Epithelial cell of proximal tubule (primary cell): ENCODE measurements around the gene KLHDC7A. TPM values are rescaled to one million over a fixed set of nuclear protein-coding genes. Genes with fewer than 3 reads are reported as not detected.

Experiments
- DNase-seq: peaks from one replicate; pipeline ENCODE4 v3.0.0-alpha.2; 2011; ENCODE audit warnings: low read depth
- H3K4me3 ChIP-seq: 2 replicates; pipeline ENCODE4 v1.5.1; 2011; ENCODE audit warnings: low read depth, mild to moderate bottlenecking, low read length
- CTCF ChIP-seq: conservative IDR thresholded peaks from 2 replicates; pipeline ENCODE4 v1.5.1; 2012; ENCODE audit warnings: low read depth, mild to moderate bottlenecking, low read length
- total RNA-seq: library from RNA; depleted of rRNA; stranded (reverse); fragments of >200 nt; gene quantifications from 2 replicates; pipeline ENCODE4 v1.2.3, GENCODE V29; 2015

Gene KLHDC7A
- total RNA-seq, 1 donor from 2014 or later = 0.98 TPM

DNA sequence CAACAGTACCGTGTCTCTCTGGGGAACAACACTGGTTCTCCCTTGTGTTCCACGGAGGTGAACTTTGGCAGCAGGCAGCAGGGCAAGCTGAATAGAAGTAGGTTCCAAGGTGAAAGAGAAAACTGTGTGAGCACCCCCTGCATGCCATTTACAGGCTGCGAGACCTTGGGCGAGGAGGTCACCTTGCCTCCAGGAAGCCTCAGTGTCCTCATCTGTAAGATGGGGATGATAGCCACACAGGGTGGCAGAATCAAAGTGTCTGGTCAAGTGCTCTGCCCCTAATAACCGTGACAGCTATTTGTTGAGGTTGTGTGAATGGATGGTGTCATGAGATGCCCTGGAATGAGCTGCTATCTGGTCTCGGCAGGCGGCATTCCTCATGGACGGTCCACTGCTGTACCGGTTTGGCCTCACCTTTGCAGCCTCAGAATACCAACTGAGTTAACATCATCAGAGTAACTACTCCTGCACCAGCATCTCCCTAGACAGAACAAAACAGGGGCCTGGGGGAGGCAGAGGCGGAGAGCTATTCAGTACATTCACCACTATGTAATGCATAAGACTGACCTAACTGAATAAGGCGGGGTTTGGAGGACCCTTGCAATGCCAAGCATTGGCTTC, 7.4 kb upstream of the KLHDC7A start:
- TF ChIP-seq CTCF = no peak
- no peak overlapping the region for H3K4me3 ChIP-seq
- DNase-seq = no peak

DNA sequence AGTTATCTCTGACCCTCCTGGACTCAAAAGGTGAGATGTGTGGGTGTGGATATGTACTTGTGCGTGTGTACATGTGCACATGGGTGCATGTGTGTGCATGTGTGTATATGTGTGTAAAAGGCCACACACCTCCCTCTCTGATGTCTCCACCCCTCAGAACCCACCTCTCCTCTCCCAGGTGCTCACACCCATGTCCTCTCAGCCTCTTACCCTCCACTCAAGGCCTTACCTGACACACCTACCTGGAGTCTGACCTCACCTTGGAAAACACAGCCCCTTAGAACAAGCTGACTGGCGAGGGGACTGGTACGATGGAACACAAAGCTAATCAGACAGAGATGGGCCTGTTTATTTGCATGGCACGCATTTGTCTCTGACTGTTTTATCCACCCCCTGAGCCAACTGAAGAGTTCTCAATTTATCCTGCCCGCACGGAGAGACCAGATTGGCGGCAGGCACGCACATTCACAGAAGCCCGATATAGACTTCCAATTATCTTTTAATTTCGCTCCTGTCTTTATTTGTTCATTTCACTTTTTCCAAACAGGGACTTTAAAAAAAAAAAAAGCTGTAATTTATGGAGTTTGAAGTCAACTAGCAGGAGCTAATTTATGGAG, 6.1 kb upstream of the KLHDC7A start:
- no peak for TF ChIP-seq CTCF
- no peak overlapping the region for H3K4me3 ChIP-seq
- DNase-seq = no peak

DNA sequence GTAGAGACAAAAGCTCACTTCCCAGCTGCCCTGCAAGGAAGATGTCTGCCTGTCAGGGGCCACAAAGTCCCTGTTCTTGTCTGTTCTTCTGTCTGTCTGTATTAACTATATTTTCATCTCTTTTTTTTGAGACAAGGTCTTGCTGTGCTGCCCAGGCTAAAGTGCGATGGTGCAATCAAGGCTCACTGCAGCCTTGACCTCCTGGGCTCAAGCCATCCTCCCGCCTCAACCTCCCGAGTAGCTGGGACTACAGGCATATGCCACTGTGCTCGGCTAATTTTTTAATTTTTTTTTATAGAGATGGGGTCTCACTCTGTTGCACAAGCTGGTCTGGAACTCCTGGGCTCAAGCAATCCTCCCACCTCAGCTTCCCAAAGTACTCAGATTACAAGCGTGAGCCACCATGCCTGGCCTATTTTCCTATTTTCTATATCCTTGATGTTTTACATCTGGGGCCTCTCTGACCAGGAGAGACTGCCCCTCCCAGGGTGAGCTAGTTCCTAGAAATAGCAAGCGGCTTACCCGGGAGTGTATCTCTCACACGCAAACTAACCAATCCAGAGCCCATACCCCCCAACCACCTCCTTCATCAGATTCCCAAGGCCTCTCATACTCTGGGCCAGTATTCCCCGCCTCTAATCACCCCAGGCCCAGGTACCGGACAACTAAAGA, 5.4 kb upstream of the KLHDC7A start:
- H3K4me3 ChIP-seq = no peak overlapping the region
- no peak for DNase-seq
- no peak for TF ChIP-seq CTCF

GRCh38 chr1:18479454-18479853, 1.3 kb upstream of the KLHDC7A start:
- TF ChIP-seq CTCF = no peak
- no peak for DNase-seq

DNA sequence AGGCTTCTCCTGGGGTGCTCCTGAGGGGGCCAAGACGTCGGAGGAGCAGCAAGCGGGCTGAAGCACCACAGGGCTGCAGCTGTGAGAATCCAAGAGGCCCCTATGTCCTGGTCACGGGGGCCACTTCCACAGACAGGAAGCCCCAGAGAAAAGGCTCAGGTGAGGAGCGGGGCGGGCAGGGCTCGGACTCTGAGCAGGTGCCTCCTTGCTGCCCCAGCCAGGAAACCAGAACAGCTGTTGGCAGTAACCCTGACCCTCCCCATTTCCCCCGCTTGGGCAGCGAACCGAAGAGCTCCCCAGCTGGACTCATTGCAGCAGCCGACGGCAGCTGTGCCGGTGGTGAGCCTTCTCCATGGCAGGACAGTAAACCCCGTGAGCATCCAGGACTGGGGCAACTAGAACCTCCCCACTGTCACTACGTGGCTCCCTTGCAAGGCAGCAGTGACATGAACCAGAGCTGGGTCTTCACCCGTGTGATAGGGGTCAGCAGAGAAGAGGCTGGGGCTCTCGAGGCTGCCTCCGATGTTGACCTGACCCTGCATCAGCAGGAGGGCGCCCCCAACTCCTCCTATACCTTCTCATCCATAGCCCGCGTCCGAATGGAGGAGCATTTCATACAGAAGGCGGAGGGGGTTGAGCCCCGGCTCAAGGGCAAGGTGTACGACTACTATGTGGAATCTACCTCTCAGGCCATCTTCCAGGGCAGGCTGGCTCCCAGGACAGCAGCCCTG, 625 bp downstream of the KLHDC7A start:
- no peak for TF ChIP-seq CTCF
- peak; percentile 29 for DNase-seq
- peak overlapping the region; percentile 62 for H3K4me3 ChIP-seq

More at GRCh38 chr1:18479454-18479853, 1.3 kb upstream of the KLHDC7A start:
- no peak overlapping the region for H3K4me3 ChIP-seq

DNA sequence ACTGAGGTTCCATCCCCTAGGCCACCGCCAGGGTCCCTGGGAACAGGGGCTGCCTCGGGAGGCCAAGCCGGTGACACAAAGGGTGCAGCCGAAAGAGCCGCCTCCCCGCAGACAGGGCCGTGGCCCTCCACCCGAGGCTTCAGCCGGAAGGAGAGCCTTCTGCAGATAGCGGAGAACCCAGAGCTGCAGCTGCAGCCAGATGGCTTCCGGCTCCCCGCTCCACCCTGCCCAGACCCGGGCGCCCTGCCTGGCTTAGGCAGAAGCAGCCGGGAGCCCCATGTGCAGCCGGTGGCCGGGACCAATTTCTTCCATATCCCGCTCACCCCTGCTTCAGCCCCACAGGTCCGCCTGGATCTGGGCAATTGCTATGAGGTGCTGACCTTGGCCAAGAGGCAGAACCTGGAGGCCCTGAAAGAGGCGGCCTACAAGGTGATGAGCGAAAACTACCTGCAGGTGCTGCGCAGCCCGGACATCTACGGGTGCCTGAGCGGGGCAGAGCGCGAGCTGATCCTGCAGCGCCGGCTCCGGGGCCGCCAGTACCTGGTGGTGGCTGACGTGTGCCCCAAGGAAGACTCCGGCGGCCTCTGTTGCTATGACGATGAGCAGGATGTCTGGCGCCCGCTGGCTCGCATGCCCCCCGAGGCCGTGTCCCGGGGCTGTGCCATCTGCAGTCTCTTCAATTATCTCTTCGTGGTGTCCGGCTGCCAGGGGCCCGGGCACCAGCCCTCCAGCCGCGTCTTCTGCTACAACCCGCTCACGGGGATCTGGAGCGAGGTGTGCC, 1.4 kb downstream of the KLHDC7A start:
- TF ChIP-seq CTCF = no peak
- DNase-seq = no peak

More for the DNA sequence above, 1.4 kb downstream of the KLHDC7A start:
- H3K4me3 ChIP-seq = peak overlapping the region; percentile 62
